ENCODE measurements around the gene SMG6. TPM values are rescaled to one million over a fixed set of nuclear protein-coding genes. Genes with fewer than 3 reads are reported as not detected.

The SMG6 gene
- total and polyA plus RNA-seq, 2 of the 13 experiments (the other 11 are each of a cell fraction or from before 2014, with no cell fraction given): 4.6 to 14.6 TPM

DNA sequence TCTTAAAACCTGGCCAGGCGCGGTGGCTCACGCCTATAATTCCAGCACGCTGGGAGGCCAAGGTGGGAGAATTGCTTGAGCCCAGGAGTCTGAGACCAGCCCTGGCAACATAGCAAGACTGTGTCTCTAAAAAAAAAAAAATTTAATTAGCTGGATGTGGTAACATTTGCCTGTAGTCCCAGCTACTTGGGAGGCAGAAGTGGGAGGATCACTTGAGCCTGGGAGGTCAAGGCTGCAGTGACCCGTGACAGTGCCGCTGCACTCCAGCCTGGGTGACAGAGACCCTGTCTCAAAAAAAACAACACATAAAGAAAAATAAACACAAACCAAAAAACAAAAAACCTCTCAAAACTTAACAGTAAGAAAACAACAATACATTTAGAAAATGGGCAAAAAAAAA is 106.3 kb downstream of the SMG6 start (continued):
- TF ChIP-seq, protein P1, sequence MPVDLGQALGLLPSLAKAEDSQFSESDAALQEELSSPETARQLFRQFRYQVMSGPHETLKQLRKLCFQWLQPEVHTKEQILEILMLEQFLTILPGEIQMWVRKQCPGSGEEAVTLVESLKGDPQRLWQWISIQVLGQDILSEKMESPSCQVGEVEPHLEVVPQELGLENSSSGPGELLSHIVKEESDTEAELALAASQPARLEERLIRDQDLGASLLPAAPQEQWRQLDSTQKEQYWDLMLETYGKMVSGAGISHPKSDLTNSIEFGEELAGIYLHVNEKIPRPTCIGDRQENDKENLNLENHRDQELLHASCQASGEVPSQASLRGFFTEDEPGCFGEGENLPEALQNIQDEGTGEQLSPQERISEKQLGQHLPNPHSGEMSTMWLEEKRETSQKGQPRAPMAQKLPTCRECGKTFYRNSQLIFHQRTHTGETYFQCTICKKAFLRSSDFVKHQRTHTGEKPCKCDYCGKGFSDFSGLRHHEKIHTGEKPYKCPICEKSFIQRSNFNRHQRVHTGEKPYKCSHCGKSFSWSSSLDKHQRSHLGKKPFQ (CRISPR knock-in tag; IDR thresholded peaks at IDR 0.05; ENCODE audit: insufficient replicate concordance): no peak
- TF ChIP-seq, protein P2, sequence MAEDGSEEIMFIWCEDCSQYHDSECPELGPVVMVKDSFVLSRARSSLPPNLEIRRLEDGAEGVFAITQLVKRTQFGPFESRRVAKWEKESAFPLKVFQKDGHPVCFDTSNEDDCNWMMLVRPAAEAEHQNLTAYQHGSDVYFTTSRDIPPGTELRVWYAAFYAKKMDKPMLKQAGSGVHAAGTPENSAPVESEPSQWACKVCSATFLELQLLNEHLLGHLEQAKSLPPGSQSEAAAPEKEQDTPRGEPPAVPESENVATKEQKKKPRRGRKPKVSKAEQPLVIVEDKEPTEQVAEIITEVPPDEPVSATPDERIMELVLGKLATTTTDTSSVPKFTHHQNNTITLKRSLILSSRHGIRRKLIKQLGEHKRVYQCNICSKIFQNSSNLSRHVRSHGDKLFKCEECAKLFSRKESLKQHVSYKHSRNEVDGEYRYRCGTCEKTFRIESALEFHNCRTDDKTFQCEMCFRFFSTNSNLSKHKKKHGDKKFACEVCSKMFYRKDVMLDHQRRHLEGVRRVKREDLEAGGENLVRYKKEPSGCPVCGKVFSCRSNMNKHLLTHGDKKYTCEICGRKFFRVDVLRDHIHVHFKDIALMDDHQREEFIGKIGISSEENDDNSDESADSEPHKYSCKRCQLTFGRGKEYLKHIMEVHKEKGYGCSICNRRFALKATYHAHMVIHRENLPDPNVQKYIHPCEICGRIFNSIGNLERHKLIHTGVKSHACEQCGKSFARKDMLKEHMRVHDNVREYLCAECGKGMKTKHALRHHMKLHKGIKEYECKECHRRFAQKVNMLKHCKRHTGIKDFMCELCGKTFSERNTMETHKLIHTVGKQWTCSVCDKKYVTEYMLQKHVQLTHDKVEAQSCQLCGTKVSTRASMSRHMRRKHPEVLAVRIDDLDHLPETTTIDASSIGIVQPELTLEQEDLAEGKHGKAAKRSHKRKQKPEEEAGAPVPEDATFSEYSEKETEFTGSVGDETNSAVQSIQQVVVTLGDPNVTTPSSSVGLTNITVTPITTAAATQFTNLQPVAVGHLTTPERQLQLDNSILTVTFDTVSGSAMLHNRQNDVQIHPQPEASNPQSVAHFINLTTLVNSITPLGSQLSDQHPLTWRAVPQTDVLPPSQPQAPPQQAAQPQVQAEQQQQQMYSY (CRISPR knock-in tag; IDR thresholded peaks at IDR 0.05): no peak
- TF ChIP-seq ZNF343 (CRISPR knock-in tag; IDR thresholded peaks at IDR 0.05): no peak
- no peak for TF ChIP-seq ZNF570 (CRISPR knock-in tag; IDR thresholded peaks at IDR 0.05; ENCODE audit: borderline replicate concordance)

DNA sequence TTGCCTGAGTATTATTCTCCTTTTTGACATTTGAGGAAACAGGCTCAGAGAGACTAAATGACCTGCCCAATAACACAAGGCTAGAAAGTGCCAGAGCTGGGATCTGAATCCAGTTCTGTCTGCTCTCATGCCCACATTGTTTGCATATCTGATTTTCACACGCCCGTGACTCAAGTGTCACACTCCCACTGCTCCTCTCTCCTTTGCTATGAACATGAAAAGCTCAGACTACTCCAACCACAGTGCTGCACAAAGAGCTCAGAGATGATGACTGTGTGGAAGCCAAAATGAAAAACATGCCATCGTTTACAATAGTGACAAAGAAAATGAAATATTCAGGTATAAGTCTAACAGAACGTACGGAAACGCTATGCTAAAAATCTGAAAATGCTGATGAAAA is 107.9 kb downstream of the SMG6 start:
- CTCF ChIA-PET (ENCODE audit: low intra/inter-chr PET ratio, low total read pairs): no interaction called here
- no peaks in the 10 kb centered on the region for H3K79me2 ChIP-seq (ENCODE audit: insufficient read depth, low read length)
- peaks cover 6% of the 10 kb centered on the region; the same call in 1 of the 2 replicates for H3K4me1 ChIP-seq (ENCODE audit: insufficient read depth, low read length)
- POLR2A ChIA-PET: no interaction called here
- H2AFZ ChIP-seq (ENCODE audit: low read length): no peak overlapping the region
- H3K4me2 ChIP-seq (ENCODE audit: low read depth, low read length): no peak overlapping the region
- H3K27ac ChIP-seq (ENCODE audit: extremely low read length, insufficient read depth, low read length): no peak overlapping the region
- WGBS (ENCODE audit: low lambda C conversion rate): 95% methylated on average over 6 of the region's 6 CpGs
- BruUV-seq (replicated peaks): no TSS peak
- H3K9me3 ChIP-seq (ENCODE audit: low read length): no peaks in the 10 kb centered on the region
- no peak for DNase-seq (ENCODE audit: low spot score)
- H3K4me3 ChIP-seq (replicated peaks in 1 of 3; ENCODE audit: insufficient read depth in 1 of 3, low read depth in 2 of 3, low read length in 3 of 3): no peak overlapping the region
- H3K36me3 ChIP-seq (replicated peaks in 1 of 2; ENCODE audit: control insufficient read depth in 1 of 2, insufficient read depth in 2 of 2, low read length in 2 of 2): peaks cover 6 to 40% of the 10 kb centered on the region in 2 experiments; a peak in 4 of 5 replicates
- FAIRE-seq: no peak
- ATAC-seq: no peak
- no peaks in the 10 kb centered on the region for H4K20me1 ChIP-seq (ENCODE audit: insufficient read depth, low read length)
- intact Hi-C loops (cut with micrococcal nuclease; ENCODE audit: unreplicated experiment): no loop called here
- H3K9ac ChIP-seq (ENCODE audit: insufficient read depth, low read depth, low read length): no peak overlapping the region
- in situ Hi-C loops (cut with HindIII; ENCODE audit: extremely low pct_ligation_motif_present, low pct_unique_long_range_greater_than_20kb): no loop called here
- no peaks in the 10 kb centered on the region for H3K27me3 ChIP-seq (ENCODE audit: control insufficient read depth in 1 of 2, insufficient read depth in 2 of 2, low read length in 2 of 2)
- no peak for TF ChIP-seq POLR2AphosphoS5 (IDR thresholded peaks at IDR 0.05; ENCODE audit: low read depth, low read length)
- no peak for TF ChIP-seq MXD4 (CRISPR knock-in tag; IDR thresholded peaks at IDR 0.05)
- TF ChIP-seq, protein P3, sequence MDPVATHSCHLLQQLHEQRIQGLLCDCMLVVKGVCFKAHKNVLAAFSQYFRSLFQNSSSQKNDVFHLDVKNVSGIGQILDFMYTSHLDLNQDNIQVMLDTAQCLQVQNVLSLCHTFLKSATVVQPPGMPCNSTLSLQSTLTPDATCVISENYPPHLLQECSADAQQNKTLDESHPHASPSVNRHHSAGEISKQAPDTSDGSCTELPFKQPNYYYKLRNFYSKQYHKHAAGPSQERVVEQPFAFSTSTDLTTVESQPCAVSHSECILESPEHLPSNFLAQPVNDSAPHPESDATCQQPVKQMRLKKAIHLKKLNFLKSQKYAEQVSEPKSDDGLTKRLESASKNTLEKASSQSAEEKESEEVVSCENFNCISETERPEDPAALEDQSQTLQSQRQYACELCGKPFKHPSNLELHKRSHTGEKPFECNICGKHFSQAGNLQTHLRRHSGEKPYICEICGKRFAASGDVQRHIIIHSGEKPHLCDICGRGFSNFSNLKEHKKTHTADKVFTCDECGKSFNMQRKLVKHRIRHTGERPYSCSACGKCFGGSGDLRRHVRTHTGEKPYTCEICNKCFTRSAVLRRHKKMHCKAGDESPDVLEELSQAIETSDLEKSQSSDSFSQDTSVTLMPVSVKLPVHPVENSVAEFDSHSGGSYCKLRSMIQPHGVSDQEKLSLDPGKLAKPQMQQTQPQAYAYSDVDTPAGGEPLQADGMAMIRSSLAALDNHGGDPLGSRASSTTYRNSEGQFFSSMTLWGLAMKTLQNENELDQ (CRISPR knock-in tag; IDR thresholded peaks at IDR 0.05; ENCODE audit: borderline replicate concordance): no peak
- no peak for TF ChIP-seq NKX3-1 (CRISPR knock-in tag; IDR thresholded peaks at IDR 0.05)
- TF ChIP-seq HOXD1 (CRISPR knock-in tag; IDR thresholded peaks at IDR 0.05): no peak
- no peak for TF ChIP-seq ZNF430 (CRISPR knock-in tag; IDR thresholded peaks at IDR 0.05)

Measured in HepG2 (cell line).